ENCODE measurements around the gene EGFR.

DNA sequence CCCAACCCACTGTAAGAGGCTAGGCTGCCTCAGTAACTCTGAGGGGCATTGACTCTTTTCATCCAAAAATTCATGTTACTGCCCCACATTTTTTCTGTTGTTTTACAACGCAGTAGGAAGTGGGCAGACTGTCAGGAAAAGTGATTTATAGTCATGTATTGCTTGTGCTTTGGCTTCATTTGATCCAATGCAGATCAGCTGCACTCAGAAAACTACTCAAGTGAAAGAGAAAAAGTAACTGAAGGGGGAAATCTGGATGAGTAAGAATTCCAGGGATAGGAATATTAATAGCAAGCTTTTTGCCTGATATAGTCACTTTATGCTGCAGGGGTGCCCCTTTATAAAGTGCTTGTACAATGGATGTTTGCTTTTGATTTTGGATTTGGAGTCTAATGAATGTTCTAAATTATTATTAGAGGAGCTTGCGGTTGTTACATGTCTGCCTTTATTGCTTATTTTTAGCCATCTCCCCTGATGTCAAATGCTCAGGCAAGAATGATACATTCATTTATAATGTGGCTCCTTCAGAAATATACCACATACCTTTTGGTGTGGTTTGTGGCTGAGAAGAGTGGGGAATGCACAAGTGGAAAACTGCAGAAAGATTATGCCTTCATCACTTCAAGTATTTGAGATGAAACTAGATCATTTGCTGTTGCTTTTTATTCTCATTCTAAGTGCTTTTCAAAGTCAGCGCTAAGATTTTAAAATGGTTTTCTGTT, 86.1 kb downstream of the EGFR start:
- no peak for TF ChIP-seq POLR2AphosphoS5 (IDR thresholded peaks at IDR 0.05; ENCODE audit: low read depth, low read length)
- TF ChIP-seq SIN3A (IDR thresholded peaks at IDR 0.05; ENCODE audit: borderline replicate concordance, insufficient read depth, low read length), result no peak

Measured in PFSK-1 (cell line).